K562 (cell line): ENCODE results near the gene SCTR. TPM values are rescaled to one million over a fixed set of nuclear protein-coding genes. Genes with fewer than 3 reads are reported as not detected.
A peak's percentile ranks its signal among the peaks of the same experiment; 100 is the strongest.

ENCODE experiments used
- C11orf30 ChIP-seq: fragments of 450-650 bp; IDR thresholded peaks from 2 replicates; pipeline ENCODE4 v1.6.1; 2016; ENCODE audit warnings: low read depth, mild to moderate bottlenecking
- CBX5 ChIP-seq: IDR thresholded peaks from 2 replicates; pipeline ENCODE4 v1.6.1; 2014; ENCODE audit warnings: low read depth, borderline replicate concordance
- EGR1 ChIP-seq: fragments of 450-650 bp; conservative IDR thresholded peaks from 2 replicates; pipeline ENCODE4 v1.6.1; 2017; ENCODE audit warnings: mild to moderate bottlenecking
- EP400 ChIP-seq: fragments of 450-650 bp; IDR thresholded peaks from 2 replicates; pipeline ENCODE4 v1.6.1; 2017; ENCODE audit warnings: antibody characterized with exemption, mild to moderate bottlenecking, moderate library complexity
- KDM4B ChIP-seq, 2 experiments: fragments of 450-650 bp in 1 of 2; sonication (generic) in 1 of 2; IDR thresholded peaks; 2 replicates each; pipeline ENCODE4 v1.6.1; 2016 to 2017; ENCODE audit warnings: borderline replicate concordance in 2 of 2, antibody characterized with exemption in 1 of 2, low read depth in 1 of 2, mild to moderate bottlenecking in 1 of 2
- KHSRP ChIP-seq: fragments of 450-650 bp; IDR thresholded peaks from 2 replicates; pipeline ENCODE4 v1.6.1; 2017
- L3MBTL2 ChIP-seq: fragments of 450-650 bp; IDR thresholded peaks from 2 replicates; pipeline ENCODE4 v1.6.1; 2016; ENCODE audit warnings: mild to moderate bottlenecking, moderate library complexity
- LEF1 ChIP-seq: fragments of 450-650 bp; IDR thresholded peaks from 2 replicates; pipeline ENCODE4 v1.6.1; 2016; ENCODE audit warnings: mild to moderate bottlenecking
- SAFB ChIP-seq: fragments of 200-400 bp; formaldehyde crosslinking; IDR thresholded peaks from 2 replicates; pipeline ENCODE4 v1.6.1; 2017; ENCODE audit warnings: low read depth, low read length, borderline replicate concordance
- SMARCC2 ChIP-seq: fragments of 450-650 bp; IDR thresholded peaks from 2 replicates; pipeline ENCODE4 v1.6.1; 2017; ENCODE audit warnings: antibody characterized with exemption, moderate library complexity, mild to moderate bottlenecking, low read depth
- SUPT5H ChIP-seq: fragments of 450-650 bp; IDR thresholded peaks from 2 replicates; pipeline ENCODE4 v1.6.1; 2016
- ZBTB1 ChIP-seq: sonication (generic); formaldehyde crosslinking; IDR thresholded peaks from 2 replicates; pipeline ENCODE4 v1.8.1; 2023; ENCODE audit warnings: missing genetic modification reagents, low read depth, mild to moderate bottlenecking, borderline replicate concordance
- ZNF583 ChIP-seq: fragments of 250-450 bp; sonication (Bioruptor Pico); IDR thresholded peaks from 2 replicates; pipeline ENCODE4 v1.4.0; 2020
- ZNF584 ChIP-seq: fragments of 200-800 bp; sonication (Bioruptor generic); IDR thresholded peaks from 2 replicates; pipeline ENCODE4 v1.6.1; 2016; ENCODE audit warnings: low read depth, mild to moderate bottlenecking, missing genetic modification characterization, missing compliant biosample characterization
- polyA plus RNA-seq, 8 experiments: library from polyadenylated mRNA; depleted of rRNA in 4 of 8; stranded (reverse) in 5 of 8; unstranded in 3 of 8; fragments of >200 nt; fragmentation: Nextera tagmentation in 2 of 8; fragmentation: Illumina TruSeq in 1 of 8; extraction: Ambion mirVana in 2 of 8; extraction: Trizol in 1 of 8; gene quantifications; 2 replicates each; pipeline versions ENCODE4 v1.2.1 to v1.2.3, GENCODE V29; 2011 to 2014; ENCODE audit warnings: inconsistent platforms in 1 of 8, missing spikeins in 1 of 8
- total RNA-seq, 7 experiments: library from RNA; depleted of rRNA in 6 of 7; stranded (reverse); fragments of >200 nt in 6 of 7; fragmentation: Illumina TruSeq in 2 of 7; extraction: Trizol in 2 of 7; gene quantifications; 2 replicates each; pipeline versions ENCODE4 v1.2.1 to v1.2.3, GENCODE V29; 2011 to 2021; ENCODE audit warnings: low replicate concordance in 1 of 7
- TF ChIP-seq, protein P1 (sequence below): fragments of 250-450 bp; sonication (Bioruptor Pico); IDR thresholded peaks from 2 replicates; pipeline ENCODE4 v1.8.0; 2022; ENCODE audit warnings: moderate library complexity, mild to moderate bottlenecking, inconsistent platforms

Gene SCTR
- total and polyA plus RNA-seq, 9 of the 15 experiments (the other 6 are each of a cell fraction or from before 2014, with no cell fraction given) = not detected

DNA sequence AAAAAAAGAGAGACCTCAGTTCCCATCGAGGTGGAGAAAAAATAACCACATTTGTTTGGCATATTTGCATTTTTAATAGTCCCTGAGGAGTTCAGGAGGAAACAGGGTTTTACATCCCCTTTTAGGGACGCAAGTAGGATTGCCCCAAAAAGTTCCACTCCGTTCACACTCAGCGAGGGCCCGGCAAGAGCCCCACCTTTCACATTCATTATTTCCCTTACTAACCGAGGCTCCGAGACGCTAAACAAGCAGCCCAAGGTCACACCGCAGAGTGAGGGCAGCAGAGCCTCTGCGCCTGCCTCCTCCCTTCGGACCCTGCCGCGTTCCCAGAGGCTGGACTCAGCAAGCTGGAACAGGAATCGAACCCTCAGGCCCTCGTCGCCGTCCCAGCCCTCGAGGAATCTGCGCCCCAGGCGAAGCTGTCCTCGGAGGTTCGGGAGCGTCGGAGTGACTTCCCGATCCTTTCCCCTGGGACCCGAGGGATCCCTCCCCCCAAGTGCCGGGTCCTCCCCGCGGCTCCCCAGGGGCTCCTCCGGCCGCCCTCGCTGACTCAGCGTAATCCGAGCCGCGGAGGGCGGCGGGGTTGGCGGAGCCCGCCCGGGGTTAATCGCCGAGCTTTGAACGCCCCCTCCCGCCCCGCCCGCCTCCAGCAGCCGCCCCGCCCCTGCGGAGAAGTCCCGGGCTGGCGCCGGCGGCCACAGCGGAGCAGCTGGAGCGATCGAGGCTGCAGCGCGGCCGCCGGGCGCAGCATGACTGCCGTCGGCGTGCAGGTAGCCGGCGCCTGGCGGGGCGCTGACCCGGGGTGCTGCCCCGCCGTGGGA, 92.9 kb downstream of the SCTR start, which contains the start of gene TMEM37 (continued):
- TF ChIP-seq KHSRP (no peak), CBX5 (no peak), ZNF584 (CRISPR knock-in tag) (no peak), ZBTB1 (no peak), L3MBTL2 (0 out of 2 replicates have a peak, but pooled peaks have one; percentile 40), LEF1 (no peak), ZNF583 (no peak), SUPT5H (peak; percentile 80), KDM4B (IDR thresholded peaks at IDR 0.05; ENCODE audit: borderline replicate concordance in 2 of 2, low read depth in 1 of 2) (no peak), SMARCC2 (0 out of 2 replicates have a peak, but pooled peaks have one; percentile 39), SAFB (no peak), C11orf30 (peak; percentile 100), EP400 (peak; percentile 44; the same call in 1 of the 2 replicates), EGR1 (peak; percentile 71)
- TF ChIP-seq, protein P1, sequence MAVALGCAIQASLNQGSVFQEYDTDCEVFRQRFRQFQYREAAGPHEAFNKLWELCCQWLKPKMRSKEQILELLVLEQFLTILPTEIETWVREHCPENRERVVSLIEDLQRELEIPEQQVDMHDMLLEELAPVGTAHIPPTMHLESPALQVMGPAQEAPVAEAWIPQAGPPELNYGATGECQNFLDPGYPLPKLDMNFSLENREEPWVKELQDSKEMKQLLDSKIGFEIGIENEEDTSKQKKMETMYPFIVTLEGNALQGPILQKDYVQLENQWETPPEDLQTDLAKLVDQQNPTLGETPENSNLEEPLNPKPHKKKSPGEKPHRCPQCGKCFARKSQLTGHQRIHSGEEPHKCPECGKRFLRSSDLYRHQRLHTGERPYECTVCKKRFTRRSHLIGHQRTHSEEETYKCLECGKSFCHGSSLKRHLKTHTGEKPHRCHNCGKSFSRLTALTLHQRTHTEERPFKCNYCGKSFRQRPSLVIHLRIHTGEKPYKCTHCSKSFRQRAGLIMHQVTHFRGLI = no peak
